ENCODE data around the gene TLE7.

TLE7 gene

DNA sequence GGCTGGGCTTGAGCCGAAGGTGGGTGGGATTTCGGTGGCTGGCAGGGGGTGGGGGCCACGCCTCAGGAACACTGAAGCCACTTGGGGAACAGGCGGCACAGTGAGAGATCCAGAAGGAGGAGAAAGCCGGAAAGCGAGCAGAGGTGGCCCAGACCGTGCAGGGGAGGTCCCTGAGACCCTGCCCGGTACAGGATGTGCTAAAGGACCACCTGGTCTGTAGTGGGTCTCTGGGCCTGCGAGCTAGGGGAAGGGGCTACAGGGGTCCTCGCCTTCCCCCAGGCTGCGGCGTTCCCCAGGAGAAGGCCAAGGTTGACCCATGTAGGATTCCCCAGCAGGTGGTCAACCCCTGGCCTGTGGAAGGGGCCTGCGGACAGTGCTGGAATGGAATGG, at the start of gene TLE7:
Gene TLE7 (minus strand): TSS at position 4 of the 390 bp plus-strand sequence. CDS start 8,730 bp downstream, outside the sequence.
- no peak for DNase-seq

DNA sequence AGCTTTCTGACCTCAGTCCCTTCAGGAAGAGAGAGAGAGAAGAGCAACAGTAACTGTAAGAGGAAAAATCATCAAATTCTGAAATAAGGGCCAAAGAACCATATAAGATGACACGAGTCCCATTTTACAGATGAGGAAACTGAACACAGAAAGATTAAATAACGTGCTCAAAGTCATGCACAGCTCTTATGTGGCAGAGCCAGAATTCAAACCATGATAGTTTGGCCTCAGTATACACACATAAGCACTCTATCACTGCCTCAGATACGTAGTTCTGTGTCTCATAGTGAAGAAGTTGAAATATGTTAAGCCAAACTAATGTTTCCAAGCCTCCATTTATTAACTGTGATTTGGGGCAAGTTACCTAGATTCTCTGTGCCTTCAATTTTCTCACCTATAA, 49.2 kb upstream of the TLE7 start:
- DNase-seq, result no peak

DNA sequence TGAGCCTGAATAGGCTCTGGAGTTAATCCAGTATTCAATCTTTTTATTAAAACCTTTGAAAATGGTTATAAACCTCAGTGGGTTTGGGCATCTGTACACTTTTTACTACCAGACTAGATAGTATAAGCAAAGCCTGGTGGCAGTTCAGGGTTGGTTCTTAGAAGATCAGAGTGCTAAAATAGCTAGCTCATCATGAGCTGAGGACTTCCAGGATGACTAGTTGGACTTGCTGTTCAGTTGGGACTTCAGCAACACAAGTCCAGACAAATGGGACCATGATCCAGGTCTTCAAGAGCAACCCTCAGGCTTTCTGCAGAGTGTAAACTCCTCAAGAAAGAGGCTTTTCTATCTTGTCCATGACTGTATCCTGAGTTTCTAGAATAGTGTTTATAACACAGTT, 48.5 kb upstream of the TLE7 start:
- DNase-seq, result no peak

DNA sequence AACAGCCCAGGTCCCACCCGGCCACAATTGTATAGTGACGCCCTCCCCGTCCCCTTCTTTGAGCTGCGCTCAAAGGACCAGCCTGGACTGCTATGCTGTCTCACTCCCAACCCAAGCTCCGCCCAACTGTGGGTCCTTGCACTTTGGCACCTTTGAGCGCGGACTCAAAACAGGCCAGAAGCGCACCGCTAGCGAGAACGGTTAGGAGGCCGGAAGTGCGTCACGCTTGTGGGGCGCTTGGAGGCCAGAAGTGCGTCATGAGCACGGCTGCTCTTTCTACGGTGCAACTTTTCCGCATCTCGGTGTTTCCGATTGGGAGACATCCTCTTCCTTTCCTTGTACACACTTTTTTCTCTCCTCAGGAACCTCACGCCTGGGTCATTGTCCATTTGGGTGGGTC, 47.3 kb upstream of the TLE7 start, which contains the start of gene ZNF19:
Gene ZNF19 (minus strand): TSS at position 203 of the 400 bp plus-strand sequence. CDS start 7,210 bp downstream, outside the sequence.
- no peak for DNase-seq

DNA sequence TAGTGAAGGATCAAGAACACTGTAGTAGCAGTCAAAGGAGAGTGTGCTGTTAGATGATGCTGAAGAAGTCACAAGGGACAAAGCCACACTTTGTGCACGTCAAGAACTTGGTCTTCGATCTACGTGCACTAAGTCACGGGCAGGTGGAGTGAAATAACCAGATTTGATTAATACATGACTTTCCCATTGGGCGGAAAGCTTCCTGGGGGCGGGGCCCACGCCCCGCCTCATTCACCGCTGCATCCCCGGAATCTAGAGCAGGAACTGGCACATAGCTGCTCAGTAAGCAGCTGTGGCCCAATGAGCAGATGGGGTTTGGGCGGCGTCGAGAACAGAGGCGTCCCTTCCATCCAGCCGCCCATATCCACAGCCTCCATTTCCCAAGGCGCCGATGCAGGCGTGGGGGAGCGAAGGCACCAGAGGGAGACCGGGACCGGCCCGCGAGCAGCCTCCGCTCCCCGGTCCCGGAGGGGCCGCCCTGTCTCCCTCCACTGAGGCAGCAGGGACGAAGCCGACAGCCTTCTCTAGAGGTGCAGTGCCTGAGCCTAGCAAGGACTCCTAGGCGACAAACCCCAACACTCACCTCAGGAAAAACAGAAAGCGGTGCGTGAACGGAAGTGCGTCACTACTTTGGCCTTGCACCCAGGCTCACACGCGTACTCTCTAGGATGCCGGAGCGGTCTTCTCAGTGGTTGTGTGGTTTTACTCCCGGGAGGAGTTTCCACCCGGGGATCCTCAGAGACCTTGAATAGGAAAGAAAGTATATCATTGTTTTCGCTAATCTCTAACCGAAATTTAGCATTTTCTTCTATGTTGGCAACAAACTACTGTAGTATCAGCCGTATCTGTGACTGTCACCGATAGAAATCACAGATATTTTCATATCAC, 42.4 kb upstream of the TLE7 start:
- peak; percentile 41 for DNase-seq

DNA sequence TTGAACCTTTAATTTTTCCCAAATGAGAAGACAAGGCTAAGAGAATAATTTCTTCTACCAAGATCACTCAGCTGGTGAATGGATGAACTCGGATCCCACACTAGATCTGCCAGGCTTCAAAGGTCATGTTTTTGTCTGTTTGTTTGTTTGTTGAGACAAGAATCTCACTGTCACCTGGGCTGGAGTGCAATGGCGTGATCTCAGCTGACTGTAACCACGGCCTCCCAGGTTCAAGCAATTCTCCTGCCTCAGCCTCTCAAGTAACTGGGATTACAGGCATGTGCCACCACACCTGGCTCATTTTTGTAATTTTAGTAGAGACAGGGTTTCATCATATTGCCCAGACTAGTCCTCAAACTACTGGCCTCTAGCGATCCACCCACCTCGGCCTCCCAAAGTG, 40.7 kb upstream of the TLE7 start:
- DNase-seq, result no peak

DNA sequence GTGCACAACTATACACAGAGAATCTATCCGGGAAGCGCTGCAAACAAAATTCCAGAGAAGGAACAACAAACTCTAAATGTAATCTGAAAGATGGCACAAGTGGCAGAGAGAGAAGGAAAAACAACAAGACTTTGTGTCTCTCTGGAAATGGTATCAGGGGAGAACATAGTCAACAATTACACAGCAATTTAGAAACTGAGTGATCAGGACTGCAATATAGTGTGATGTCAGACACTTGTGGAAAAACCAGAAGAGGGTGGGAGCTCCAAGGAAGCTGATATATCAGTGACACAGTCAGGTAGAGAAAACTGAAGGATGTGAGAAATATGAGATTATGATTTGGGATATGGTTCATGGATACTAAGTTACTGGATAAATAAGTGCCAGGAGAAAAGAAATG, 39.1 kb upstream of the TLE7 start:
- no peak for DNase-seq

DNA sequence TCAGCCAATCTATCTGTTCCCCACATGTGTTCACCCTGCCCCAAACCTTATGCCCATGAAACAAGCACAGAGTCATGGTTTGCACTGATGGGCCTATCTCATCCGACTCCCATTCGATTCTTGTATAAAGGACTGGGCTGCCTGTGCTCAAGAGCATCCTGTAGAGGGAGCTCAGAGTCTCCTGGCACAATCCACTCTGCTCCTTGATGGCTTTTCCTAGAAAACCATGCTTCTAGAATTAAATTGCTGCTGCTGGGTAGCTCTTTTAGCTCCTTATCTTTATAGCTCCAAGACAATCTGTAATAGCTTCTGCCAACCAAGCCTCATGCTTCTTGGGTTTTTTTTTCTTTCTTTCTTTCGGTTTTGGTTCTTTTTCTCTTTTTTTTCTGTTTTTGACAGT, 37.6 kb upstream of the TLE7 start:
- no peak for DNase-seq

DNA sequence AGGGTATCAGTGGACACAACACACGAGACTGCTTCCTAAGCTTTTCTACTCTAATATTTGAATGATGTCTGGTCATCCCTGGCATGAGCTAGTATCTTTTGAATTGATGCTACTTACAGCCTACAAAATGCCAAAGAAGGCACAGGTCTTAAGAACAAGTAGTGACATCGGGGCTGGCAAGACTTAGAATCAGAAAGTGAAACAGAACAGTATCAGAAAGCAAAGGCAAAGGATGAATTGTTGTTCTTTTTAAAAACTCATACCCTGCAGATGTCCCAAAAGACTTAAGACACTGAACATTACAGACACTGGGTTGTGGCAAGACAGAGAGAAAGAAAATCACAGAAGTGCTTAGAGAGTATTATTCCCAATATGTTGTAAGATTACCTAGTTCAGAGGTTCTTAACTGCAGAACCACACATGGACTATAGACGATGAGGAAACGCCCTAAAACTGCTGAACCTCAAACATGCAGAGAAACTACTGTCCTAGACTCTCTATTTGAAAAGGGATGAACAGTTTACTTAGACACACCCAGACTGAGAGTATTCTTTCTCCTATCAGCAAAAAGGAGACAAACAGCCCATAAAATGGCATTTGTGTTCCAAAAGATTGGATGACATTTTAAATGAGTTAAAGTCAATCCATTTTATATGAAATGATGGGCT, 34.7 kb upstream of the TLE7 start:
- DNase-seq, result no peak

DNA sequence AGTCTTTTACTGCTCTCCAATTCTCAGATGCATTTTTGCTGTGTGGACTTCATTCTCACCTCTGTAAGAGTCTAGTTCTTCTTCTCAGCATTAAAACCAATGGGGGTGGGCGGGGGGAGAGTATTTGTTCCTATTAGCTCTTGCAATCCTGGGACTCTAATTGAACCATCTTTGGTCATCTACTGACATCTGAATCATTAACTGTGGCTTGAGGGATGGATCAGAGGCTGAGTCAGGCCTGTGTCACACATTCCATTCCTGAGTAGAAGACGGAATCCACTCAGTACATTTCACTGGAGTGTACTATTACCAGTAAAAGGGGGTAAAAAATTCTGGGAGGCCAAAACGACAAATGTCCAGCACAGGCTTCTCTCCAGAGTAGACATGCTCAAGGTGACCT, 33.0 kb upstream of the TLE7 start:
- no peak for DNase-seq

DNA sequence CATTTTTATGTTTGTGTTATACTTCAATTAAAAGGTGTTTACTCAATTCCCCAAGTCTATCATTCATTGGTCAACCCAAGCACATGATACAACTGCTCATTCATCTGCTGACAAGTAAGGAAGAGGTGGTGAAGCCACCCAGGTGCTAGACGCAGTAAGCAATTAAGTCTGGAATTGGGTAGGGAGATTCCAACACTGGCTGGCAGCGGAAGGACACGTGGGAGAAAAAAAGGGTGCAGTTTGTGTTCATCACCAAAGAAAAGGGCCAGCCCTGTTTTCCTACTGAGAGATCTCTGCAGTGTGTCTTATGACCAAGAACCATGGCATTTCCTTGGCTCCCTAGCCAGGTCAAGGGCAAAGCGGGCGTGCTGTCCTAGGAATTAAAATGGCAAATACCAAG, 32.0 kb upstream of the TLE7 start:
- DNase-seq, result no peak

DNA sequence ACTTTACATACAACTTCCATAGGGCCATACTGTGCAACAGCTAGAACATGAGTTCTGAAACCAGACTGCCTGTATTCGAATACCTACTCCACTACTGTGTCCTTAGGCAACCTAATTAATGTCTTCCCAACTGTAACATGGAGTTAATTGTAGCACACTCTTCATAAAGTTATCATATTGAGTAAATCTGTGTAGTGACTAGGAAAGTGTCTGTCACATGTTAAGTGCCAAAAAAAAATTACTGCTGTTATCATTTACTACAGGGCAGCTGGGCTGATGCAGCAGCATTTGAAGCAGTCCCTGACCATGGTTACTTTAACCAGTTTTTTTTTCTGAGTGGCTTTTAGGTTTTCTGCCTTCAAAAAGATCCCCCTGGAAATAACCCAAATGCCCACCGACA, 31.1 kb upstream of the TLE7 start:
- DNase-seq, result no peak

DNA sequence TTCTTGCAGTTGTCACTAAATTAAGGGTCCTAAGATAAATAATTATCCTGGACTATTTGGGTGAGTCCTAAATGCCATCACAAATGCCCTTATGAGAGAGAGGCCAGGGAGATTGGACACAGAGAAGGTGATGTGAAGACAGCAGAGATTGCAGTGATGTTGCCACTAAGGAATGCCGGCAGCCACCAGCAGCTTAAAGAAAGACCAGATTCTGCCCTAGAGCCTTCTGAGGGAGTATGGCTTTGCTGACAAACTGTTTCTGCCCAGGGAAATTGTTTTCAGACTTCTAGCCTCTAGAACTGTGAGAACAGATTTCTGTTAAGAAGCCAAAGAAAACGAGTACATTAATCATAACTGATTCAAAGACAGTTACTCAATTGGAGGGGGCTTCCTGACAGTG, 30.2 kb upstream of the TLE7 start:
- no peak for DNase-seq

DNA sequence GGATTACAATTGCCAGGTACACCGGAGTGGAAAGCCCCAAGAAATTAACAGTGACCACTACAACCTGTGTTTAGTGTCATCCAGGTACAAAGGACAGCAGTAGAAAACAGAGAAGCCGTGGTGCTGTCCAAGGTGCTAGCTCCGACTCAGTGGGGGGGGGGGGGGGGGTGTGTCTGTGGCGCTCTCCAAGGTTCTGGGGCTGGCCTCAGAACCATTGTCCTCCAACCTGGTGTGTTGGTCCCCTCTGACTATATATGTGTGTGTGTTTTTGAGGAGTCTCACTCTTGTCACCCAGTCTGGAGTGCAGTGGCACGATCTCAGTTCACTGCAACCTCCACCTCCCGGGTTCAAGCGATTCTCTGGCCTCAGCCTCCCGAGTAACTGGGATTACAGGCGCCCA, 26.0 kb upstream of the TLE7 start:
- no peak for DNase-seq

DNA sequence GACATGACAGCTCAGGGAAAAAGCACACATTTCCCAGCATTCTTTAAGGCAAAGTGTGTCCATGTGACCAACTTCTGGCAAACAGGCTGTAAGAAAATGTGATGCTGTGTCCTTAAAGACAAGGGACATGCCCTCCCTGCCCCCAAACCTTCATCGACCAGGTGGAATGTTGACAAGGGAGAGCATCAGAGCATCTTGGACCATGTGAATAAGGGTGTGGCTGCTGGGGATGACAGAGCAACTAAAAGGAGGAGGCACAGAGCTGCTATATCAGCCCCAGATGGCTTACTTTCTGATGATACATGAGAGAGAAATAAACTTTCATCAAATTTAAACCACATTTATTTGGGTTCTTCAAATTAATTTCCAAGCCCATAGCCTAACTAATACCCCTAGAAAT, 22.4 kb upstream of the TLE7 start:
- DNase-seq, result no peak

DNA sequence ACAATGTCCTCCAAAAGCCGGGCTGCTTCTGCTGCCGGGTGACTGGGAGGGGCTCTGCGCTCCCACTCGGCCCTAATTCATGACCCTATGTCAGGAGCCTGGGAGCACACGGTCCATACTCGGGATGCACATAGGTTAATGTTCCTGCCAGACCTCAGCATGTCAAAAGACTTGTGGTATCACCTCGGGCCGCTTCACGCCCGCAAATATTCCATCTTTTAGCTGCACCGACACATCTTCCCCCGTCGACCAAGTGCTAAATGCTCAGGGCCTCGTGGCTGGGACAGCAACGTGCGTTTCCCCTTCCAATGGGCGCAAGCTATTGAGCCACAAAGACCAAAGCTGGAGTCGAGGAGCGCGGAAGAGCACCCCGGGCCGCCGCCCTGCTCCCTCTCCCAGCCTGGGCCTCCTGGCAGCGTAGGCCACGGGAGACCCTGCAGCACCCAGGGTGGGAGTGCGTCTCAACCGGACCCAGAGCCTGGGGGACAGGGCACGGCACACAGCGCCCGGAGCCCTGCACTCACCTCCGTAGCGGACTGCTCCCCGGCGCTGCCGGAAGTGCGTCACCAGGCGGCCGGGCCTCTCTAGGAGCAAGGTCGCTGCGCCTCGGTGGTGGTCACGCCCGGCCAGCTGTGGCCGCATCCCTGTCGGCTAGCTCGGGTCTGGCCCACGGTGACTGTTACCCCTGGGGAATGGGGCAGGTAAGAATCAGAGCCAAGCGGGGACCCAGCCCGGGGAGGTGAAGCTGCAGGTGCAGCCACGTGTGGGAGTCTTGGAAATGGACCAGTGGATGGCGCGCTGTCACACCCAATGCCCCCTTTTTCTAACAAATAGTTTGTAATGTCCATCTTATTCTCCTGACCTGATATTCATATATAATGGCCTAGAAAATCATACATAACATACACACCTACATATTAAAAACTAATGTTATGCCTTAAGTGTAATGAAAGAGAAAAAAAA, 20.1 kb upstream of the TLE7 start, which contains the start of gene ZNF23:
Gene ZNF23 (minus strand): TSS at position 562 of the 963 bp plus-strand sequence. CDS start 5,451 bp downstream, outside the sequence.
- no peak for DNase-seq

DNA sequence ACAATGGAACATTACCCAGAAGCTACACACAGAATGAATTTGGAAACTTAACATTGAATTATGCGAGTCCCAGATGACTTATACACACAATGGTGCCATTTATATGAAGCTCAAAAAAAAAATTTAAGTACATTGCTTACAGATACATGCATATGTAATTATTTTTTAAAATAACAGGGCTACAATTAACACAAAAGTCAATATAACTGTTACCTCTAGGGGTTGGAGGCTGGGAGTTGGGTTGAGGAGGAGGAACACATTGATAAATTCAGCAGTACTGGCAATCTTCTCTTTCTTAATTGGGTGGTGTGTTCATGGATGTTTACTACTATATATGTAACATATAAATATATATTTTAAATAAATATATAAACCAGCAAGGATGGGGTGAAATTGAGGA, 19.1 kb upstream of the TLE7 start:
- no peak for DNase-seq

DNA sequence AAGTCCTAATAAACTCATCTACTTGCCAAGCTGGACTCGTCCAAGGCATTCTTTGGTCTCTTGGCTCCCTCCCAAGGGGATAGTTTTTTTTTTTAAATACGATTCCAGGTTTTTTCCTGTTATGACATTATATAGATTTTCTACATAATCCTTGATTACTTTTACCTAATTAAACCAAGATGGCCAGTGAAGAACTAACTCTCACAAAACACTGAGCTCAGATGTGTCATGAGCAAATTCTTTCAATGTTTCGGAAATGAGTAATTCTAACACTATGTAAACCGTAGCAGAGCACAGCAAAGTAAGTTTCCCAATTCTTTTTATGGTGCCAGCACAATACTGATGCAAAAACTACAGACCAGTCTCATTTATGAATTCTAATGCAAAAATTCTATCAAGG, 18.4 kb upstream of the TLE7 start:
- DNase-seq, result no peak

DNA sequence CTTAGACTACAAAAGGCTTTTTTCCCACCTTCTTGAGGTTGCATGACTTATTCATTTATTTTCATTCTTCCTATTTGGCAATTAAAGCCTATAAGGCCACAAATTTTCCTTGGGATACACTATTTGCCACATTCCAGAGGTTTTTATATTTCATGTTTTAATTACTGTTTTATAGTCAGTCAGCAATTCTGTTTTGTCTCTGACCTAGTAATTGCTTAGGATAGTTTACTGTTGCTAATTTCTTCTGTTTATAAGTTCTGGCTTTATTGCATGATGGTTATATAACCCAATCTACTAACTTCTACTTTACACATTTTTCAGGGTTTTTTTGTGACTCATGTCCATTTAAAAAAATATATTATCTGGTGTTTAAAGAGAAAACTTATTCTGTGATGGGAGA, 17.7 kb upstream of the TLE7 start:
- DNase-seq, result no peak

DNA sequence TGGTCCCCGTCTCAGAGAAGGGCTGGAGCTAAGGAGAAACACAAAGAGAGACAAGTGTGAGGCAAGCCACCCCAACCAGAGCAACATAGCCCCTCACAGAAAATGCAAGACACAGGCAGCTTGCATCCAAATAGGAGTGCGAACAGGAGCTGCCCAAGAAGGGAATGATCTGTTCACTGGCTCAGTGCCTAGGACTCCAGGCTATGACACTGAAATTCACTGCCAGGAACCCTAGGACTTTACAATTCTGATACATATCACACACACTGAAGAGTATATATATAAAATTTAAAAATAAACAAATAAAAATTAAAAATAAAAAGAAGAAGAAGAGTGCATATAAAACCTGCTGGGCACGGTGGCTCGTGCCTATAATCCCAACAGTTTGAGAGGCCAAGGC, 14.9 kb upstream of the TLE7 start:
- DNase-seq, result no peak

DNA sequence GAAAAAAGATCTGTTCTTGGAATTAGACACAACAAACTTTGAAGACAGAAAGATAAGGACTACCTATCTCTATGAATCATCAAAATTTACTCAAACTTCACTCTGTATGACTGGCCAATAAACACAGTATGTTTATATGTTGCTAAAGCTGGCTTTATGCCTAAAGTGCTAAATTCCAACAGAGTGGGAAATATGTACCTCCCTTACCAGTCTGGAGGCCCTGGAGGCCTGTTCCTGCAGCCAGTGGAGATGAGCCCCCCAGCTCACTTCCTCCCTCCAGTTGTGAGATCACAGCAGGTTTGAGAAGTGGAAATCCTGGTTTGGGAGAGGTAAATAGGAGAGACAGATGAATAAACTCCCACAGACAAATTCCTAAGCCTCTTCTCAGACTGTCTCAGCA, 11.2 kb upstream of the TLE7 start:
- DNase-seq, result no peak

DNA sequence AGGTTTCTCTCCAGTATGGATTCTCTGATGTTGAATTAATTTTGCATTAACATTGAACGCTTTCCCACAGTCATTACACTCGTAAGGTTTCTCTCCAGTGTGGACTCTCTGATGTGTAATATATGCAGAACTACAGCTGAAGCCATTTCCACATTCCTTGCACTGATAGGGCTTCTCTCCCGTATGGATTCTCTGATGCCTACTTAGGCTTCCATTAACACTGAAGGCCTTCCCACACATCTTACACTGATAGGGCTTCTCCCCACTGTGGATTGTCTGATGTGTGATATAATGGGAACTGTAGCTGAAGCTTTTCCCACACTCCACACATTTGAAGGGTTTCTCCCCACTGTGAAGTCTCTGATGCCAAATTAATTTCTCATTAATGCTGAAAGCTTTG, 7.2 kb upstream of the TLE7 start:
- no peak for DNase-seq

DNA sequence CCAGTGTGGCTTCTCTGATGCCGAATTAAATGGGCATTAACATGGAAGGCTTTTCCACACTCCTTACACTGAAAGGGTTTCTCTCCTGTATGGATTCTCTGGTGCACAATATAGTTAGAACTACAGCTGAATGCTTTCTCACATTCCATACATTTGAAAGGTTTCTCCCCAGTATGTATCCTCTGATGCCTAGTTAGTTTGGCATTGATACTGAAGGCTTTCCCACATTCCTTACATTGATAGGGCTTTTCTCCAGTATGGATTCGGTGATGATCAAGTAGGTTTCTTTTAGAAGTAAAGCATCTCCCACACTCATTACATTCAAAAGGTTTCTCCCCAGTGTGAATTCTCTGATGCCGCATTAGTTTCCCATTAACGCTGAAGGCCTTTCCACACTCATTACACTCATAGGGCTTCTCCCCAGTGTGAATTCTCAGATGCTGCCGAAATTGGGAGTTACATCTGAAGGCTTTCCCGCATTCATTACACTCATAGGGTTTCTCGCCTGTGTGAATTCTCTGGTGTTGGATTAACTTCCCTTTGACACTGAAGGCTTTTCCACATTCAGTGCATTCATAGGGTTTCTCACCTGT, 6.5 kb upstream of the TLE7 start:
- no peak for DNase-seq

Data from NCI-H2081 treated with DMSO at 0.1 percent for 48 hours (cell line).